GM12878 (cell line): ENCODE data around the gene CYSLTR2. TPM values are rescaled to one million over a fixed set of nuclear protein-coding genes. Genes with fewer than 3 reads are reported as not detected.

Experiments used
- ASH2L ChIP-seq: fragments of 300-600, 200-600 bp; sonication (generic); IDR thresholded peaks from 2 replicates; pipeline ENCODE4 v1.6.1; 2017; ENCODE audit warnings: low read depth, mild to moderate bottlenecking, borderline replicate concordance
- BMI1 ChIP-seq: fragments of 450-650 bp; IDR thresholded peaks from 2 replicates; pipeline ENCODE4 v1.6.1; 2016; ENCODE audit warnings: mild to moderate bottlenecking, moderate library complexity, borderline replicate concordance
- BRCA1 ChIP-seq: IDR thresholded peaks from 2 replicates; pipeline ENCODE4 v1.6.1; 2011; ENCODE audit warnings: low read depth, low read length, improper control_type of control experiment
- CBX5 ChIP-seq: sonication (generic); IDR thresholded peaks from 2 replicates; pipeline ENCODE4 v1.6.1; 2016; ENCODE audit warnings: low read depth, moderate library complexity, mild to moderate bottlenecking, inconsistent platforms
- CHD4 ChIP-seq: fragments of 200-600 bp; sonication (generic); IDR thresholded peaks from 2 replicates; pipeline ENCODE4 v1.6.1; 2016; ENCODE audit warnings: mild to moderate bottlenecking
- GABPA ChIP-seq: IDR thresholded peaks from 2 replicates; pipeline ENCODE4 v1.6.1; 2014; ENCODE audit warnings: antibody characterized with exemption, low read depth, mild to moderate bottlenecking, inconsistent platforms
- HDAC6 ChIP-seq: fragments of 200-600 bp; sonication (generic); IDR thresholded peaks from one replicate; pipeline ENCODE4 v1.8.0; 2017; ENCODE audit warnings: antibody characterized with exemption; ENCODE audit not compliant: unreplicated experiment
- HSF1 ChIP-seq: fragments of 150-350 bp; IDR thresholded peaks from 2 replicates; pipeline ENCODE4 v1.6.1; 2014; ENCODE audit warnings: mild to moderate bottlenecking, low read depth, low read length
- IKZF2 ChIP-seq, 2 experiments: fragments of 450-650 bp; IDR thresholded peaks; 2 replicates each; pipeline ENCODE4 v1.6.1; 2017; ENCODE audit warnings: mild to moderate bottlenecking in 2 of 2, moderate library complexity in 2 of 2
- KDM1A ChIP-seq: fragments of 200-600 bp; sonication (generic); IDR thresholded peaks from 2 replicates; pipeline ENCODE4 v1.6.1; 2016; ENCODE audit warnings: borderline replicate concordance
- MEF2A ChIP-seq: IDR thresholded peaks from 2 replicates; pipeline ENCODE4 v1.6.1; 2011; ENCODE audit warnings: low read depth, mild to moderate bottlenecking, low read length, moderate library complexity; ENCODE audit not compliant: insufficient read depth
- MEF2B ChIP-seq: fragments of 450-650 bp; IDR thresholded peaks from 2 replicates; pipeline ENCODE4 v1.6.1; 2018; ENCODE audit warnings: mild to moderate bottlenecking, moderate library complexity; ENCODE audit not compliant: partially characterized antibody, poor library complexity, severe bottlenecking
- NFXL1 ChIP-seq: fragments of 450-650 bp; IDR thresholded peaks from 2 replicates; pipeline ENCODE4 v1.6.1; 2017; ENCODE audit warnings: antibody characterized with exemption, mild to moderate bottlenecking, borderline replicate concordance
- NR2C1 ChIP-seq: fragments of 450-650 bp; IDR thresholded peaks from 2 replicates; pipeline ENCODE4 v1.6.1; 2017; ENCODE audit warnings: antibody characterized with exemption, mild to moderate bottlenecking, moderate library complexity
- RCOR1 ChIP-seq: conservative IDR thresholded peaks from 2 replicates; pipeline ENCODE4 v1.6.1; 2012; ENCODE audit warnings: low read depth, low read length, improper control_type of control experiment
- SIX5 ChIP-seq: IDR thresholded peaks from 2 replicates; pipeline ENCODE4 v1.6.1; 2011; ENCODE audit warnings: mild to moderate bottlenecking, low read depth, low read length, moderate library complexity; ENCODE audit not compliant: severe bottlenecking
- SMAD1 ChIP-seq: fragments of 450-650 bp; IDR thresholded peaks from 2 replicates; pipeline ENCODE4 v1.6.1; 2018; ENCODE audit warnings: mild to moderate bottlenecking, low read depth; ENCODE audit not compliant: partially characterized antibody
- SREBF1 ChIP-seq: IDR thresholded peaks from 2 replicates; pipeline ENCODE4 v1.6.1; 2012; ENCODE audit warnings: mild to moderate bottlenecking, low read length
- TARDBP ChIP-seq: IDR thresholded peaks from 2 replicates; pipeline ENCODE4 v1.6.1; 2016; ENCODE audit warnings: borderline replicate concordance
- TBL1XR1 ChIP-seq: IDR thresholded peaks from 2 replicates; pipeline ENCODE4 v1.6.1; 2012; ENCODE audit warnings: low read depth, low read length, improper control_type of control experiment
- USF2 ChIP-seq: IDR thresholded peaks from 2 replicates; pipeline ENCODE4 v1.6.1; 2011; ENCODE audit warnings: low read depth, low read length, improper control_type of control experiment, borderline replicate concordance
- ZBED1 ChIP-seq: IDR thresholded peaks from 2 replicates; pipeline ENCODE4 v1.6.1; 2016; ENCODE audit warnings: borderline replicate concordance
- ZNF592 ChIP-seq: fragments of 450-650 bp; IDR thresholded peaks from 2 replicates; pipeline ENCODE4 v1.6.1; 2017; ENCODE audit warnings: mild to moderate bottlenecking, moderate library complexity
- ZNF622 ChIP-seq: fragments of 450-650 bp; IDR thresholded peaks from 2 replicates; pipeline ENCODE4 v1.6.1; 2017; ENCODE audit warnings: mild to moderate bottlenecking, inconsistent platforms
- ZSCAN29 ChIP-seq: fragments of 450-650 bp; IDR thresholded peaks from 2 replicates; pipeline ENCODE4 v1.6.1; 2017; ENCODE audit warnings: mild to moderate bottlenecking, moderate library complexity
- ZZZ3 ChIP-seq: IDR thresholded peaks from 2 replicates; pipeline ENCODE4 v1.6.1; 2011; ENCODE audit warnings: low read depth; ENCODE audit not compliant: control insufficient read depth, insufficient read length
- polyA plus RNA-seq, 11 experiments: library from polyadenylated mRNA; depleted of rRNA in 4 of 11; unstranded in 6 of 11; stranded (reverse) in 5 of 11; fragments of >200 nt; fragmentation: Nextera tagmentation in 4 of 11; fragmentation: Illumina TruSeq in 1 of 11; extraction: Ambion mirVana in 4 of 11; extraction: Trizol in 1 of 11; gene quantifications; 1 replicate in 1 of 11; 2 replicates in 10 of 11; pipeline versions ENCODE4 v1.2.1 to v1.2.3, GENCODE V29; 2011 to 2016; ENCODE audit warnings: inconsistent platforms in 2 of 11, missing spikeins in 2 of 11, low read depth in 1 of 11
- total RNA-seq, 4 experiments: library from RNA; depleted of rRNA in 3 of 4; stranded (reverse); fragments of >200 nt in 3 of 4; fragmentation: Illumina TruSeq in 1 of 4; extraction: Trizol in 1 of 4; gene quantifications; 2 replicates each; pipeline versions ENCODE4 v1.2.1 to v1.2.3, GENCODE V29; 2013 to 2021

Gene CYSLTR2
- total and polyA plus RNA-seq, 10 of the 15 experiments (the other 5 are each of a cell fraction or from before 2014, with no cell fraction given): 0.02 to 0.08 (median 0.03) TPM; not detected in 5

GRCh38 chr13:48749699-48750473, 96.2 kb downstream of the CYSLTR2 start (continued):
- TF ChIP-seq ZNF592: no peak
- no peak for TF ChIP-seq ZSCAN29
- TF ChIP-seq GABPA: 0 out of 2 replicates have a peak, but pooled peaks have one; percentile 42
- no peak for TF ChIP-seq NFXL1
- TF ChIP-seq ASH2L: no peak
- no peak for TF ChIP-seq NR2C1
- no peak for TF ChIP-seq SMAD1
- TF ChIP-seq MEF2B: peak; percentile 43
- 0 out of 2 replicates have a peak, but pooled peaks have one; percentile 38 for TF ChIP-seq MEF2A
- TF ChIP-seq USF2: no peak
- TF ChIP-seq RCOR1: no peak
- TF ChIP-seq CHD4: no peak
- no peak for TF ChIP-seq ZNF622
- no peak for TF ChIP-seq BRCA1
- 0 out of 2 replicates have a peak, but pooled peaks have one; percentile 48 for TF ChIP-seq CBX5
- peak; percentile 49 to 56 for TF ChIP-seq IKZF2 (IDR thresholded peaks at IDR 0.05)
- no peak for TF ChIP-seq HSF1
- TF ChIP-seq KDM1A: no peak
- TF ChIP-seq SIX5: no peak
- TF ChIP-seq ZBED1: no peak
- no peak for TF ChIP-seq HDAC6
- 0 out of 2 replicates have a peak, but pooled peaks have one; percentile 47 for TF ChIP-seq BMI1
- TF ChIP-seq SREBF1: no peak
- no peak for TF ChIP-seq TBL1XR1
- TF ChIP-seq TARDBP: no peak
- no peak for TF ChIP-seq ZZZ3
